Measurements from ENCODE around the gene DAAM1.

The DAAM1 gene

DNA sequence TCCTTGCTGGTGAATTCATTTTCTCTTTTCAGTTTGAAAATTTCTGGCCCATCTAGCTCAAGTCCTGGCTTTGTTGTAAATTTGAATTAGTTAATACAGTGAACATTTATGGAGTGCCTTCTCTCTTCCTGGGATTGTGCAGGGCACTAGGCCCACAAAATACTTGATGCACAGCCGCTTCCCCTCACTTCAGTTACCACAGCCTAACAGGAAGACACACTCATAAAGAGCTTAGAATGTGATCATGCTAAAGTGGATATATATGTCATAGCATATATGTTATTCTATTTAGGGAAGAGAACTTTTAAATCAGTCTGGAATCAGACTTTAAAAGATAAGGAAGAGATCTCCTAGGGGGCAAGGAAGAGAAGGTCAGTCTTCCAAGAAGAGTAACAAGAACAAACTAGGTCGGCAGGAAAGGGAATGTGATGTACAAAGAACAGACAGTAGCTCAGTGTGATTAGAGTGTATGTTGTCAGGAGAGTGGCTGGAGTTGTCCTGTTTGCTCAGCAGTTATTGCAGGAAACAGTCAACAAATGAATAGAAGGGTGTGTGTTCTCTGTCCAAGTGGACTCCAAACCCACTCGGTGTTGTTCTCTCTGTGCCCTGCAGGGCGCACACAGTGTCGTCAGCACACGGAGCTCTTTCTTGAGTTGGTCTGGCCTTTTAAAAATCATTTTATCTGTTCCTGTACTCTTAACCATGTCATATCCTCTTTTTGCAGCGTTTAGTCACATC lies 74.4 kb downstream of the DAAM1 start:
- DNase-seq, result no peak

- DNase-seq, result no peak
These were observed 77.3 kb downstream of the DAAM1 start for GRCh38 chr14:59265808-59266207.

DNA sequence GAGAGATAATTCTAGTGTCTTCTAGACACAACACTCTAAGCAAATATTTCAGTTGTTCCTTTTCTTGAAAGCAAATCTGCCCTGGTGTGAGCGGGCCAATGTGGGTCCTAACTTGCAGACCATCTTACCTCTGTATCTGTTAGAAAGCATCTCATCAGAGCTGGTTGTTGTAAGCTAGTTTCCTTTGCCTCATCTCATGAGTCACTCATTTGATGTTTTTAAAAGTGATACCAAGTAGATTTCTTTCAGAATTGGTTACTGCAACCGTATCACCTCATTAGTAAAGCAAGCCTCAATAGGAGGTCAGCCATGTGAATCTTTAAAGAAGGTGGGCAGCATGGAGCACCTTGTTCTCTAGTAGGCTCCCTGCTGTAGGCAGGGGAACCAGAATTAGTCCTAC lies 78.6 kb downstream of the DAAM1 start:
- DNase-seq, result no peak

DNA sequence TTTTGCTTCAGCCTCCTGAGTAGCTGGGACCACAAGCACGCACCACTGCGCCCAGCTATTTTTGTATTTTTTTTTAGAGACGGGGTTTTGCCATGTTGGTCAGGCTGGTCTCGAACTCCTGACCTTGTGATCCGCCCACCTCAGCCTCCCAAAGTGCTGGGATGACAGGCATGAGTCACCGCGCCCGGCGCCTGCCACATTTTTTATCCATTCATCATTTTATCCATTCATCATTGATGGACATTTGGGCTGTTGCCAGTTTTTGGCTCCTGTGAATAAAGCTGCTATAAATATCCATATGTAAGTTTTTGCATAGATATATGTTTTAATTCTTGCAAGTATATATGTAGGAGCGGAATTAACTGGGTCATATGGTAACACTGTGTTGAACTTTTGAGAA lies 79.5 kb downstream of the DAAM1 start:
- no peak for DNase-seq

DNA sequence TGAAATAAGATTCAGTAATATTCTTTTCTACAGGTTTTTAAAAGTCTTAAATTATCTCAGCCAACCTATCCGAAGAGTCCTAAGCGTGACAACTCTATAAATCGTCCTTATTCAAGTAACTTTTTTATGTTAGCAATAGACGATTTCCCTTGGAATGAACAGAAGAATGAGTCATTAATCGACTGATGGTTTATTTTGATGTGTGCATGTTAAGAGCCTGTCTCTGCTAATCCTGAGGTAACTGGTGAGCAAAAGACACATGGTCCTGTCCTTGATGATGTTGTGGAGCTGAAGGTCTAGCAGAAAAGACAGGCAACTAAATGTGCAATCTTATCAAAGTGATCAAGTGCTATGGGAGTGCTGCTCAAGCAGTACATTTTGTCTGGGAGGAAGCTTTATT lies 80.4 kb downstream of the DAAM1 start:
- no peak for DNase-seq

DNA sequence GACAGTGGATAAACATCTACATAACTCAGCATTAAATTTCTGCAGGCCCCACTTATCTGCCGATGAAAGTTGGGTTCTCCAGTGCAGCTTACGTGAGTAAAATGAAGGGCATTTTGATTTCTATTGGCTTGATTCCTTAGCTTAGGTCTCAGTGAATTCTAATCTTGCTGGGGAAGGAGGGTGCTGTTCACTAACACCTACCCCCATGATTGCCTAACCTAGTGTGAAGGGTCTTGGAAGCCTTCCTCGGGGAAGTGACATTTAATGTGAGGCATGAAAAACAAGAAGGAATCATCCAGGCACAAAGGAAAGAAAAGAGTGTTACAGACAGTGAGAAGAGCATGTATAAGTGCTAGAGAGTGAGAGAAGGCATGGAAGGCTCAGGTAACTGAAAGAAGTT lies 81.0 kb downstream of the DAAM1 start:
- DNase-seq, result no peak

- DNase-seq, result no peak
These were observed 82.8 kb downstream of the DAAM1 start for GRCh38 chr14:59271256-59271655.

GRCh38 chr14:59271734-59272133 lies 83.3 kb downstream of the DAAM1 start:
- DNase-seq, result no peak

GRCh38 chr14:59272633-59273032 lies 84.2 kb downstream of the DAAM1 start:
- DNase-seq, result no peak

DNA sequence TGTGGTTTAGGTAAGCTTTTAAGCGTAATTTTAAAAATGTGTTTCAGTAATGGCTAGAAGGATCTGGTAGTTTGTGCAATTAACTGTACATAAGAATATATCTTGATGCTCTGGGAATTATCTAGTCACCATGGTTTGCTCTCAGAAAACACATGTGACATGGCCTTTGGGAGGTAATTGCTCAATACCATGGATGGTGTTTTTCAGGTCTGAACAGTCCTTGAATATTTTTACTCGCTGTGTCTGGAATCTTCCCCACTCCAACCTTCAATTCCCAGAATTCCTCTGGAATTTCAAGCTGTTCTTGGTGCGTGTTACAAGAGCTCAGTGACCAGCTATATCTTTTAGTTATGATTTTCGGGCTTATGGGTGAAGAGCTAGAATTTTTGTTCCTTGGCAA lies 85.3 kb downstream of the DAAM1 start:
- no peak for DNase-seq

GRCh38 chr14:59274991-59275391 lies 86.5 kb downstream of the DAAM1 start:
- DNase-seq, result no peak

- no peak for DNase-seq
These were observed 87.2 kb downstream of the DAAM1 start for GRCh38 chr14:59275668-59276067.

DNA sequence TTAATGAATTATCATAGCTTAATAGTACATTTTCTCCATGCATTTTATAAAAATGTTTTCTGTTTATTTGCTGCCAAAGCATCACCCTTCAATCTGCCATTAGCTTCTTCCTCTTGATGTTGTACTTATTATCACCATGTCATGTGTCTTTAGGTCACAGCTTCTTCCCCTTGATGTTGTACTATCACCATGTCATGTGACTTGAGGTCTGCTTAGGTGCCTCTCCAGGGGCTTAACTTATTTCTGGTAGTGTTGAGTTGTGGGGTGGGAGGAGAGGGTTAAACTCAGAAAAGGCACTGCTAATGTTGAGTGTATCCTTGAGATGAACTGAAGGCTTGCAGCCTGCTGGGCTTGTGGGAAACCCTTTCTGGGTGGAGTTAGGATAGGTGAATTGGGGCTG lies 87.8 kb downstream of the DAAM1 start:
- DNase-seq, result no peak

DNA sequence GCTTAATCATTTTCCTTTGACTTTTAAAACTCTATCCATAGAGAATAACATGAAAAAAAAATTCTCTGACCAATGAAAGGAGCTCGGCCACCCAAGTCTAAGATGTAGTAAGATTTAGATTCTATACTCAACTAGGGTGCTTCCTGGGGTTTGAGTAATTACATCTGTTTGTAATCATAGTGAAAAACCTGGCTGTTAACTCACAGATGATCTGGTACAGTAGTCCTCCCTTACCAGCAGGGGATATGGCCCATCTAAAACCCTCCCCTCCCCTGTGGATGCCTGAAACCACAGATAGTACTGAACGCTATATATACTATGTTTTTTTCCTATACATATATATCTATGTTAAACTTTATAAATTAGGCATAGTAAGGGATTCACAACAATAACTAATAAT lies 89.2 kb downstream of the DAAM1 start:
- DNase-seq, result no peak

GRCh38 chr14:59278111-59278510 lies 89.6 kb downstream of the DAAM1 start:
- DNase-seq, result no peak

DNA sequence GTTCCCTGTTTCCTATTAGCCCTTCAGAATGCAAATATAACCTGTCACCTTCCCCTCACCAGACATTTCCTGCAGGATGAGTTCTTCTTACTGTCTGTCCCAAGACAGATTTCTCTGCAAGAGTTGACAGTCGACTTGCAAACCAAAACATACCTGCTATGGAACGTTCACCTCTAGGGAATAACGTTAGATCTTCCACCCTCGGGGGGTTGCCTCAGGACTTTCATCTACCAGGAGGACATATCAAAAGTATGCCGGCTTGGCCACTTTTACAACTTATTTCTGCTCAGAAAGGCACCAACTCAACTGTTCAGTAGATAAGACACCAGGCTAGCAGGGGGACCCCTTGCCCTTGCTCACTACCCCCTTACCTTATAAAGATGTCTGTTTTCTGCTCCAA lies 92.5 kb downstream of the DAAM1 start:
- DNase-seq, result no peak

DNA sequence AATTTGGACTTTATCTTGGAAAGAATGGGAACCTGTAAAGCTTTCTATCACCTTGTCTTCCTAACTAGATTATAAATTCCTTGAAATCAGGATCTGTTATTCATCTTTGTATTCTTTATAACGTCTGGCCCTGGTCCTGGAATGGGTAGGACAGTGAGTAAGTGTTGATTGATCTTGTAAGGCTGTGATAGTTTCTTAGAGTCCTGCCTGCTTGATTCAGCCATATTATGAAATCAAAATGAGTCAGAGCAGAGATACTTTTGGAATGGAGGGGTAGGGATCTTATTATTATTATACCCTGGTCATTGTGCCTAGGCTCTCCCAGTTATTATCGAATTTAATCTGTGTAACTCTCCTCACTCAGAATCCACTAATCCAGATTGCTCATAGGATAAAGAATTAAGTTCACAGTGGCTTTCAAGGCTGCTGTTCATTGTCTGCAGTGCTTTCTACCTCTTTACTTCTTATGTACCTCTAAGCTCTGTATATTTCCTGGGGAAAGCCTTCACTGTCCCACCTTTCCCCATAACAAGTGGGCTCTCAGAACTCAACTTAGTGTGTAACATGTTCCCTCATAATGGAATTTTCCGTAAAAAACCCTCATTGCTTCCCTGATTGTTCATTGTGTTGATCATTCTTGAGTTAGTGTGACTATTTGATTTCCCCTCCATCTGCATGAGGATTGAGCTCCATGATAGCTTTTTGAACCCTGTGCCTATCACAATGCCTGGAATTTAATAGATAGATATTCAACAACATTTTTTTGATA lies 93.3 kb downstream of the DAAM1 start:
- DNase-seq, result no peak

GRCh38 chr14:59282378-59282765 lies 93.9 kb downstream of the DAAM1 start:
- DNase-seq, result no peak

DNA sequence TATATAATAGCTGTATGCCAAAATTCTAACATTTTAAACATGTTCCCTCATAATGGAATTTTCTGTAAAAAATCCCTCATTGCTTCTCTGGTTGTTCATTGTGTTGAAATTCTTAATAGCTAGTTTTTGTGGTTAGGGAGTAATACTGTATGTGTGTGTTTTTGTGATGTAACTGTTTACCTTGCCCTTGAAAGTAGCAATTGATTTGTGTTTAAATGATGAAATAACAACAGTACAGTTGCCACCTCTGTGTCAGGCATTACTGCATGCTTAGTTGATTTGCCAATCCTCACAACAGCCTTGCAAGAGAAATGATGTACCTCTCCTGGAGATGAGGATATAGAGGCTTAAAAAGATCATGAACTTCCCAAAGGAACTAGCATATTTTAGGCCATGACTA lies 94.9 kb downstream of the DAAM1 start:
- no peak for DNase-seq

DNA sequence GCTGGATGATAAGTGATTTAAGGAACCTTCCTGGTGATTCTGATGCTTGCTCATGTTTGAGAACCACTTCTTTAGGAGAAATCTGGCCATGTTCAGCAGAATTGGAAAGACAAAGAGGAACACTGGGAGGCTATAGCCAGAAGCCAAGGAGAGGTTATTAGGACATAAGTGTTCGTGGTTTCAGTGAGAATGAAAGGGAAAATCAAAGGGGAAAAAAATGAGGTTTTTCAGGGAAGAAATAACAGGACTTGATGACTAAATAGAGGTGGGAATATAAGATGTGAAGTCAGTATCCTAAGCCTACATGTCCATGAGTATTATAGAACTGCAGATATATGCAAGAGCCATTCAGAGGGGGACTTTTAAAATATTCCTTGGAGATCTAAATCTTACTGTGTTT lies 95.6 kb downstream of the DAAM1 start:
- no peak for DNase-seq

DNA sequence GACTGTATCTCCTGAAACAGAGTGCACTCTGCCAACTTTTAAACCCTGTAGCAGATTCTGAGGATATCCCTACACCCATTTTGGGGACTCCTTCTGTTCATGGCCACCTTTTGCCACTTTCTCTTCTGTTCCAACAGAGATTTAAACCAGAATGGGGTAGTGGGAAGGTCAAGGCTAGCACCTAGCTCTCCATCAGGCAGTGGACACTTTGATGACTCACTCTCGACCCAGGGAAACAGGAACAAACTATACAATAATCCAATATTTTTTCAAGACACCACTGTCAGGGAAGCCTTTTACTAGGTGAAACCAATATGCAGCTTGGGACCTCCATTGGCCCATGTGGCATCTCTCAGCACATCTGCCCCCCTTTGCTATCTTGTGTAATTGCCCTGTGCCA lies 103.6 kb downstream of the DAAM1 start:
- DNase-seq, result no peak

DNA sequence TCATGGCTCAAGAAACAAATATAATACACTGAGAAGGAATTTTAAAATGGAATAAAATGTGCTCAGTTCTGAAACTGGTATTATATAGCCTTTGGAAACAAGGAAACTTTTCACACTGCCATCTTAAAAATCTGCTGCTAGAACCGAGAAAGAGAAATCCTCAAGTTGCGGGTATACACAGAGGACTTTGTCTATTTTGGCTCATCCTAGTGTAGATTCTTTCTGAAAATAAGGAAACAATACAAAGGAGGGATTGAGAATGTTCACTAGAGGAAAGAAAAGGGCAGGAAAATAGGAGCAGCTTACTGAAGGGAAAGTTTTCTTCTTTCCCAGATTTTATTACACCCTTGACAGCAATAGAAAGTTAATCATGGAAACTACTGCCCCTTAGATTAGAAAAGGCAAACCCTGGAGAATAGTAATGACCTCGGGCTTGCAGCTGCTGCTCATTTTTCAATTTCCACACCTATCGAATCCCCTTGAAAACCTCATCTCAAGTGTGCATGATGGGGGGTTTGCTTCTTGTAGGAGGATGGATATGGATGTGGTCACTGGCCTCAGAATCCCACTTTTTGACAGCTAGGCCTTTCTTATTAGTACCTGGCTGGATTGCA lies 104.6 kb downstream of the DAAM1 start:
- peak; percentile 47 for DNase-seq

DNA sequence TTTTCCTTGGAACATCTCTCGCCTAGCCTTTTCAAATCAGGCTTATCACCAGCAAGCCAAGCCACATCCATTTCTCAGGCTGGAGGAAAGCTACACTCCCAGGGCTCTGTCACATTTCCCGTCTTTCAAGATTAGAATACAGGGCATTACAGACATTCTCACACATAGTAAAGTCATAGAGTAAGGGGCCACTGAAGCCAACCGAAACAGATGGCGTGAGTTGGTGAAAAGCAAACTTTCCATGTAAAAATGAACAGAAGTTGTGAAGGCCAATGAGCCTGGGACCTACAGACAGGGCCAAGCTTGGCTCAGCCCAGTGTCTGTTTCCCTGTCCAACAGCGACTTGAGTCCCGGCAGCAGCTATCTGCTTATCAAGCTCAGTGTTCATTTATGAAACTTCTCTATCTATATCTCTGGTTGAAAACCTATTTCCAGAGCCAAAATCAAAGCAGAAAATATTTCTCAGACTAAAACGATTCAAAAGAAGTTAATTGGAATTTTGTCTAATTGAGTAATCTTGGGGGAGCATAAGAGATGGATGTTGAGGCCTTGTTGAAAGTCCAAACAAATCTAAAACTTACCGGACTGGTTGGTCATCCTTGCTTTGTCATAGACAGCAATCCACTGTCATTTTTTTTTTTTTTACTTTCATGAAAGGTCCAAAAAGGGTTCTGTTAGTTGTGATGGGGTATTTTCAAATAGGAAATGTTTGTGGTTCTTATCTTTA lies 105.6 kb downstream of the DAAM1 start:
- DNase-seq, result peak; percentile 34

DNA sequence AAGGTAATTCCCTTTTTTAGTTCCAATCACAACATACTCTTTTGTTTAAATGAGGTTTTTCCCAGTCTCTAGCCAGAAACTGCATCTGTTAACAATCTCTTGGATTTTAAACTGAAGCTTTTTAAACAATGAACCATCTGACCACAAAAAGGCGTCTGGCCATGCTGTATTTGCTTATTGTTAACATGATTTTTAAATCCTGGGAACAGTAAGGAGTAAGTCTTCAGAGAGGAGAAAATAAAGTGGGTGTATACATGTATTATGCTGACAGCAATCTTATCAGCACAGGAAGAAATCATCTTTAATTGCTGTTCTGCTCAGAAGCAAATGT lies 106.2 kb downstream of the DAAM1 start:
- no peak for DNase-seq

All from right hindlimb (tissue), 1 donor.